Caco-2 (cell line): Measurements from ENCODE around the gene TFPI. TPM values are rescaled to one million over a fixed set of nuclear protein-coding genes. Genes with fewer than 3 reads are reported as not detected.
"Not testable (repeated sequence)": the region's sequence is repeated elsewhere in the genome, so short reads cannot be mapped to it uniquely, and the experiment has no call there.

Experiments used
- BruUV-seq: library from RNA; stranded (reverse); fragments of 400-500 nt; replicated peaks from 2 replicates; lab custom pipeline; 2021; lab: Mats Ljungman, UMichigan
- CTCF ChIA-PET: fragments of 300-600 bp; sonication (Branson Sonifier 250); formaldehyde crosslinking; loops from one replicate; lab custom pipeline; 2022; ENCODE audit warnings: antibody characterized with exemption; lab: Charles Lee
- POLR2A ChIA-PET: fragments of 300-600 bp; sonication (Branson Sonifier 250); formaldehyde crosslinking; loops from one replicate; lab custom pipeline; 2022; ENCODE audit warnings: antibody characterized with exemption; lab: Charles Lee
- DNase-seq, 2 experiments: peaks; one replicate each; pipeline versions ENCODE4 v3.0.0 to v3.0.0-alpha.2; 2020 to 2022
- H3K27me3 ChIP-seq: replicated peaks from 2 replicates; pipeline ENCODE4 v1.6.0; 2011; ENCODE audit warnings: low read length; ENCODE audit not compliant: control insufficient read depth, insufficient read depth
- H3K36me3 ChIP-seq: 2 replicates; pipeline ENCODE4 v1.5.1; 2011; ENCODE audit warnings: low read length; ENCODE audit not compliant: control insufficient read depth, insufficient read depth
- H3K4me1 ChIP-seq: fragments of 250-450 bp; sonication (Bioruptor Pico); 2 replicates; pipeline ENCODE4 v1.5.1; 2020; ENCODE audit warnings: mild to moderate bottlenecking
- H3K4me3 ChIP-seq: 2 replicates; pipeline ENCODE4 v1.5.1; 2011; ENCODE audit warnings: low read depth, mild to moderate bottlenecking, control low read depth, low read length
- H3K9me3 ChIP-seq: fragments of 250-450 bp; sonication (Bioruptor Pico); 2 replicates; pipeline ENCODE4 v1.5.1; 2020; ENCODE audit warnings: mild to moderate bottlenecking, moderate library complexity
- H3K27ac Mint-ChIP-seq: one replicate; pipeline ENCODE4 v1.8.0; 2022; ENCODE audit warnings: mixed read lengths; ENCODE audit not compliant: unreplicated experiment
- H3K27me3 Mint-ChIP-seq: one replicate; pipeline ENCODE4 v1.8.0; 2022; ENCODE audit warnings: mixed read lengths; ENCODE audit not compliant: insufficient read depth, unreplicated experiment
- H3K36me3 Mint-ChIP-seq: one replicate; pipeline ENCODE4 v1.8.0; 2022; ENCODE audit warnings: mild to moderate bottlenecking, mixed read lengths; ENCODE audit not compliant: insufficient read depth, unreplicated experiment
- H3K4me1 Mint-ChIP-seq: one replicate; pipeline ENCODE4 v1.8.0; 2022; ENCODE audit warnings: low read depth, mixed read lengths; ENCODE audit not compliant: unreplicated experiment
- H3K4me3 Mint-ChIP-seq: one replicate; pipeline ENCODE4 v1.8.0; 2022; ENCODE audit warnings: mild to moderate bottlenecking, moderate library complexity, mixed read lengths; ENCODE audit not compliant: unreplicated experiment
- H3K9me3 Mint-ChIP-seq: one replicate; pipeline ENCODE4 v1.8.0; 2022; ENCODE audit warnings: mixed read lengths; ENCODE audit not compliant: unreplicated experiment
- intact Hi-C: fragments of 100-400 bp; cut with micrococcal nuclease; formaldehyde crosslinking; loops from one replicate; pipeline ENCODE4 v1.10.0; 2022; ENCODE audit not compliant: unreplicated experiment
- total RNA-seq: library from RNA; stranded (reverse); gene quantifications from 2 replicates; pipeline ENCODE4 v1.2.3, GENCODE V29; 2022
- TF ChIP-seq, protein P1 (sequence below), 2 experiments: fragments of 200-600 bp in 1 of 2; IDR thresholded peaks; 1 replicate in 1 of 2; 2 replicates in 1 of 2; pipeline versions ENCODE4 v1.5.1 to v1.8.0; 2011 to 2022; ENCODE audit warnings: antibody characterized with exemption in 1 of 2, control low read depth in 1 of 2, inconsistent platforms in 1 of 2, low read depth in 1 of 2, low read length in 1 of 2, mild to moderate bottlenecking in 1 of 2, moderate library complexity in 1 of 2; ENCODE audit not compliant: insufficient read depth in 1 of 2, severe bottlenecking in 1 of 2, unreplicated experiment in 1 of 2

TFPI gene
- total RNA-seq, 1 experiment from 2014 or later: 31.0 TPM

- ChIA-PET CTCF (no interaction called here), POLR2A (no interaction called here)
- DNase-seq: no peak
- no peaks in the 10 kb centered on the region for H3K27me3 ChIP-seq
- no peaks in the 10 kb centered on the region for H3K4me1 Mint-ChIP-seq
- H3K27me3 Mint-ChIP-seq: no peaks in the 10 kb centered on the region
- peaks cover 7% of the 10 kb centered on the region for H3K9me3 Mint-ChIP-seq
- 0 out of 2 replicates have a peak, but pooled peaks cover 8% of the 10 kb centered on the region for H3K9me3 ChIP-seq
- no peak overlapping the region for H3K27ac Mint-ChIP-seq
- no TSS peak for BruUV-seq
- no peaks in the 10 kb centered on the region for H3K36me3 ChIP-seq
- H3K4me3 ChIP-seq: no peak overlapping the region
- H3K4me3 Mint-ChIP-seq: no peak overlapping the region
- intact Hi-C loops: no loop called here
- no peaks in the 10 kb centered on the region for H3K36me3 Mint-ChIP-seq
- TF ChIP-seq, protein P1, sequence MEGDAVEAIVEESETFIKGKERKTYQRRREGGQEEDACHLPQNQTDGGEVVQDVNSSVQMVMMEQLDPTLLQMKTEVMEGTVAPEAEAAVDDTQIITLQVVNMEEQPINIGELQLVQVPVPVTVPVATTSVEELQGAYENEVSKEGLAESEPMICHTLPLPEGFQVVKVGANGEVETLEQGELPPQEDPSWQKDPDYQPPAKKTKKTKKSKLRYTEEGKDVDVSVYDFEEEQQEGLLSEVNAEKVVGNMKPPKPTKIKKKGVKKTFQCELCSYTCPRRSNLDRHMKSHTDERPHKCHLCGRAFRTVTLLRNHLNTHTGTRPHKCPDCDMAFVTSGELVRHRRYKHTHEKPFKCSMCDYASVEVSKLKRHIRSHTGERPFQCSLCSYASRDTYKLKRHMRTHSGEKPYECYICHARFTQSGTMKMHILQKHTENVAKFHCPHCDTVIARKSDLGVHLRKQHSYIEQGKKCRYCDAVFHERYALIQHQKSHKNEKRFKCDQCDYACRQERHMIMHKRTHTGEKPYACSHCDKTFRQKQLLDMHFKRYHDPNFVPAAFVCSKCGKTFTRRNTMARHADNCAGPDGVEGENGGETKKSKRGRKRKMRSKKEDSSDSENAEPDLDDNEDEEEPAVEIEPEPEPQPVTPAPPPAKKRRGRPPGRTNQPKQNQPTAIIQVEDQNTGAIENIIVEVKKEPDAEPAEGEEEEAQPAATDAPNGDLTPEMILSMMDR (IDR thresholded peaks at IDR 0.05; ENCODE audit: insufficient read depth in 1 of 2, low read depth in 1 of 2, low read length in 1 of 2, severe bottlenecking in 1 of 2, unreplicated experiment in 1 of 2): no peak
- H3K4me1 ChIP-seq: no peaks in the 10 kb centered on the region; the same call in 1 of the 2 replicates
These were observed 34.7 kb downstream of the TFPI start for GRCh38 chr2:187519419-187520120.

GRCh38 chr2:187517750-187518361 lies 36.4 kb downstream of the TFPI start:
- H3K36me3 ChIP-seq, H3K4me3 ChIP-seq, BruUV-seq, H3K9me3 ChIP-seq, H3K9me3 Mint-ChIP-seq, H3K4me3 Mint-ChIP-seq, H3K27me3 ChIP-seq, H3K27ac Mint-ChIP-seq, H3K4me1 ChIP-seq, DNase-seq, H3K27me3 Mint-ChIP-seq, H3K36me3 Mint-ChIP-seq, POLR2A ChIA-PET, intact Hi-C loops, H3K4me1 Mint-ChIP-seq, CTCF ChIA-PET: not testable (repeated sequence)

DNA sequence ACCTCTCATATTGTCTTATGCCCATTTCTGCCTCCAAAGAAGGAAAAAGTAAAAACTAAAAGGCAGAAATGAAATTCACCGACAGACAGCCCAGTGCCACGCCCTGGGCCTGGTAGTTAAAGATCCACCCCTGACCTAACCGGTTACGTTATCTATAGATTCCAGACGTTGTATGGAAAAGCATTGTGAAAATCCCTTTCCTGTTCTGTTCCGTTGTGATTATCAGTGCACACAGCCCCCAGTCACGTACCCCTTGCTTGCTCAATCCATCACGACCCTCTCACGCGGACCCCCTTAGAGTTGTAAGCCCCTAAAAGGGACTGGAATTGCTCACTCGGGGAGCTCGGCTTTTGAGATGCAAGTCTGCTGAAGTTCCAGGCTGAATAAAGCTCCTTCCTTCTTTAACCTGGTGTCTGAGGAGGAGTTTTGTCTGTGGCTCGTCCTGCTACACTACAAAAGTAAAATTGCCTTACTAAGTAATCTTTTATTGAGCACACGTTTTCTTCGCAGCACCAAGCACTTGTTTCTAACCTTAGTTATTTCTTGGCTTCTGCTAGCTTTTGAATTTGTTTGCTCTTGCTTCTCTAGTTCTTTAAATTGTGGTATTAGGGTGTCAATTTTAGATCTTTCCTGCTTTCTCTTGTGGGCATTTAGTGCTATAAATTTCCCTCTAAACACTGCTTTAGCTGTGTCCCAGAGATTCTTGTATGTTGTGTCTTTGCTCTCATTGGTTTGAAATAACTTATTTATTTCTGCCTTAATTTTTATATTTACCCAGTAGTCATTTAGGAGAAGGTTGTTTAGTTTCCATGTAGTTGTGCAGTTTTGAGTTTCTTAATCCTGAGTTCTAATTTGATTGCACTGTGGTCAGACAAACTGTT lies 37.4 kb downstream of the TFPI start:
- H3K27me3 ChIP-seq, H3K27me3 Mint-ChIP-seq, H3K4me1 ChIP-seq, DNase-seq, H3K36me3 Mint-ChIP-seq, H3K9me3 ChIP-seq, CTCF ChIA-PET, H3K9me3 Mint-ChIP-seq, H3K36me3 ChIP-seq, BruUV-seq, H3K4me3 ChIP-seq, H3K4me1 Mint-ChIP-seq, intact Hi-C loops, H3K27ac Mint-ChIP-seq, POLR2A ChIA-PET: not testable (repeated sequence)
- H3K4me3 Mint-ChIP-seq: peak overlapping the region; percentile 31
